VCaP (cell line): ENCODE results near the gene ANKRD36C.
"Not testable (repeated sequence)": the region's sequence is repeated elsewhere in the genome, so short reads cannot be mapped to it uniquely, and the experiment has no call there.

Experiments used
- H3K27ac ChIP-seq: fragments of 450-650 bp; 2 replicates; pipeline ENCODE4 v1.5.1; 2017
- CTCF ChIP-seq: fragments of 450-650 bp; conservative IDR thresholded peaks from 2 replicates; pipeline ENCODE4 v1.5.1; 2017; ENCODE audit warnings: mild to moderate bottlenecking, moderate library complexity

Gene ANKRD36C

DNA sequence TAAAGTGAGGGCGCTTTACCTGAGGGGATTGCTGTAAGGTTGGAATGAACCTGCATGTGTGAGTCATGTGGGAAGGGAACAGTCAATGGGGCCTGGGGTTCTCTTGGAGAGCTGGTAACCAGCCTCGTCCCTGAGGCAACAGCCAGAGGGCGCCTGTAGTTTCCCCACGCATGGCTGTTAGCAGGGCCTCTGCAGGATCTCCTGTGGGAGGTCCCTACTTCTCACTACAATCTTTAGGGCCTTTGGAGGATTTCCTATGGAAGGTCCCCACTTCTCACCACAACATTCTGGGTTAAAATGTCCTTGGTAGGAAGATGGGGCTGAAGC is 19.5 kb upstream of the ANKRD36C start:
- H3K27ac ChIP-seq, result not testable (repeated sequence)
- peak; percentile 18; the same call in 1 of the 2 replicates for TF ChIP-seq CTCF

GRCh38 chr2:96010320-96011128 is 18.9 kb upstream of the ANKRD36C start:
- peak overlapping the region; percentile 39; the same call in 1 of the 2 replicates for H3K27ac ChIP-seq

DNA sequence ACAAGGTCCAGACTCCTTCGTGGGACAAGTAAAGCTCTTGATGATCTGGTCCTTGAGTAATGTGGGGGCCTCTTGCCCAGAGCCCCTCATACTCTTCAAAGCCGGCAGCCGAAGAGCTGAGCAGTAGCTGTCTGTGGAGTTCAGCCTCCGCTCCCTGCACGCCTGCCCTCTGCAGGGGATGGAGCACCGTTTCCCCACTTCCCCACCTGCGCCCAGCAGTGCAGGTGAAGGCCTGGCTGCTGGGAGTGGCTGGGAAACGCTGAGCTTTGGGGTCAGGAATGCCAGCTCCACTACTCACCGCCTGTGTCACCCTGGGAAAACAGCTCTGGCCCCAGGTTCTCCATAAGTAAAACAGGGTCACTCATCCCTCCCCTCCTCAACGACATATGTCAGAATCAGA is 18.2 kb upstream of the ANKRD36C start:
- peak overlapping the region; percentile 39; the same call in 1 of the 2 replicates for H3K27ac ChIP-seq

- not testable (repeated sequence) for H3K27ac ChIP-seq
Observed at GRCh38 chr2:96008051-96008450, 16.4 kb upstream of the ANKRD36C start.

GRCh38 chr2:96006248-96006647 is 14.6 kb upstream of the ANKRD36C start:
- H3K27ac ChIP-seq, result not testable (repeated sequence)

- H3K27ac ChIP-seq, result peak overlapping the region; percentile 71
- peak; percentile 83 for TF ChIP-seq CTCF
Observed at GRCh38 chr2:95992520-95993272, 1.1 kb upstream of the ANKRD36C start.

GRCh38 chr2:95992102-95992501 is 478 bp upstream of the ANKRD36C start:
- peak overlapping the region; percentile 71 for H3K27ac ChIP-seq

- not testable (repeated sequence) for H3K27ac ChIP-seq
Observed at GRCh38 chr2:95990884-95991283, 740 bp downstream of the ANKRD36C start.

DNA sequence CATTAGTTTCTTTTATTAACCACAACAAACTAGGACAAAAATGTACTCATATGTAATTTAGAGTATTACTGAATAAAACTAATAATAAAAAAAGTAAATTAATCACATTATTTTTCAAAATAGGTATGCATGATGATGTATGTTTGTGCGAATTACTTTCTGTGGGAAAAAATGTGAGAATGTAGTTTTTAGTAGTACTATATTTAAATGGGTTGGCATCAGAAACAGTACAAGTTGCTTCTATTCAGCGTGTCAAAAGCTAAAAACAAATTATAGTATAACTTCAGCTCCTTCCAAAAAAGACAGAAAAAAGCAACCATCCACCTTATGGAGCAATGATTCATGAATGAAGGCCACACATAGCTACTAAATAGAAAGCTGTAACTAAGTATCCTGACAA is 40.0 kb downstream of the ANKRD36C start:
- H3K27ac ChIP-seq, result not testable (repeated sequence)

DNA sequence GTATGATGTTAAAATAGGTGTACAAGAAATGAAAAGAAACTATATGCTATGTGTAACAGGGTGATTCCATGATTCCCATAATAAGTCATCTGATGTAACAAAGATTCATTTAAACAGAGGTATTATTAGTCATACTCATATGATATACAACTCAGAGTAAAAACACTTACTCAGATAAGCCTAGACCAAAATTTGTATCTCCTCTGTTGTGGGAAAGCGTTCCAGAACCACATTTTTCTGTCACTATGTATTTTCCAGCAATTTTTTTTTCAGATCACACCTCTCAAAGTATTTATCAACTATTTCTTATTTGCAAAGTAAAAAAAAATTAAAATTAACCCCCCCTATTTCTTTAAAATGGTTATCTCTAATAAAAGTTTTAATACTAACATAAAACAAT is 43.6 kb downstream of the ANKRD36C start:
- H3K27ac ChIP-seq, result not testable (repeated sequence)

DNA sequence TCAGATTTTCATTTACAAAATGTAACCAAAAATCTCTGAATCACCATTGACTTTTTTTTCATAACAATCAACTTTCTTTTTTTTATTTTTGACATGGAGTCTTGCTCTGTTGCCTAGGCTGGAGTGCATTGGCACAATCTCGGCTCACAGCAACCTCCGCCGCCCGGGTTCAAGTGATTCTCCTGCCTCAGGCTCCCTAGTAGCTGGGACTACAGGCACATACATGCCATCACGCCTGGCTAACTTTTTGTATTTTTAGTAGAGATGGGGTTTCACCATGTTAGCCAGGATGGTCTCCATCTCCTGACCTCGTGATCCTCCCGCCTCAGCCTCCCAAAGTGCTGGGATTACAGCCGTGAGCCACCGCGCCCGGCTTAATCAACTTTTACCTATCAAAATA is 51.7 kb downstream of the ANKRD36C start:
- not testable (repeated sequence) for H3K27ac ChIP-seq

- not testable (repeated sequence) for H3K27ac ChIP-seq
Observed at GRCh38 chr2:95930740-95931139, 60.9 kb downstream of the ANKRD36C start.

GRCh38 chr2:95917007-95917406 is 74.6 kb downstream of the ANKRD36C start:
- not testable (repeated sequence) for H3K27ac ChIP-seq

GRCh38 chr2:95915131-95915530 is 76.5 kb downstream of the ANKRD36C start:
- not testable (repeated sequence) for H3K27ac ChIP-seq

DNA sequence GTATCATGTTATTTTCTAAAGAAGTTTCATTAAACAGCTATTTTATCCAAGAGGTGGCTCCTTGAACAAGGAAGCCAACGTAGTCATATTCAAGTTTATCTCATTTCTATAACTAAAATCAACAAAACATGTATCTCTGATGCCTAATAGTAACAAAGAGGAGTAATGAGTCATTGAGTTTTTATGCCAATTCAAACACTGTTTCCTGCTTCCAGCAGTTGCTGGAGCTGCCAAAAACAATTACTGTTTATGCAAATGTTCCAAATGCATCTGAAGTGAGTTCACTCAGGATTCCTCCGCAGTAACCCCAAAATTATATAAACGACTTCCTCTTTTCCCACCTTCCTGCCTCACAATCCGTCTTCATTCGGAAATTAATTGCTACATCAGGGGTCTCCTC is 80.2 kb downstream of the ANKRD36C start:
- not testable (repeated sequence) for H3K27ac ChIP-seq

DNA sequence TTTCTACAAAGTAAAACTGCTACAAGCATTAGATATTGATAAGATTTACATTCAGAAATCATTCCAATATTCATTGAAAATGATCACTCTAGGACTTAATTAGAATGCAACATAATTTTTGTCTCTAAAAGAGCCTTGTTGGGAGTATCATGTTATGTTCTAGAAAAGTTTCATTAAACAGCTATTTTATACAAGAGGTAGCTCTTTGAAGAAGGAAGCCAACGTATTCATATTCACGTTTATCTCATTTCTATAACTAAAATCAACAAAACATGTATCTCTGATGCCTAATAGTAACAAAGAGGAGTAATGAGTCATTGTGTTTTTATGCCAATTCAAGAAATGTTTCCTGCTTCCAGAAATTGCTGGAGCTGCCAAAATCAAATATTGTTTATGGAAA is 97.2 kb downstream of the ANKRD36C start:
- not testable (repeated sequence) for H3K27ac ChIP-seq

GRCh38 chr2:95867929-95868328 is 123.7 kb downstream of the ANKRD36C start:
- H3K27ac ChIP-seq, result not testable (repeated sequence)

GRCh38 chr2:95867047-95867677 is 124.5 kb downstream of the ANKRD36C start:
- not testable (repeated sequence) for H3K27ac ChIP-seq

- not testable (repeated sequence) for H3K27ac ChIP-seq
Observed at GRCh38 chr2:95862121-95862520, 129.5 kb downstream of the ANKRD36C start.
